Stomach (tissue), 9 donors: ENCODE measurements around the gene IL32. TPM values are rescaled to one million over a fixed set of nuclear protein-coding genes. Genes with fewer than 3 reads are reported as not detected.

Experiments used
- DNase-seq, 2 donors: peaks; one replicate each; pipeline versions ENCODE4 v3.0.0 to v3.0.0-alpha.2; 2013 to 2019
- H3K27ac ChIP-seq, 5 donors: fragments of 200-600 bp in 4 of 5; sonication (generic) in 4 of 5; one replicate each; pipeline ENCODE4 v1.5.1; 2013 to 2019; ENCODE audit warnings: mild to moderate bottlenecking in 1 of 5, moderate library complexity in 1 of 5
- H3K27me3 ChIP-seq, 3 donors: fragments of 200-600 bp; sonication (generic); one replicate each; pipeline ENCODE4 v1.5.1; 2017 to 2019; ENCODE audit warnings: mixed run types in 1 of 3
- H3K36me3 ChIP-seq, 4 donors: fragments of 200-600 bp; sonication (generic); 1 replicate in 3 of 4; 2 replicates in 1 of 4; pipeline ENCODE4 v1.5.1; 2016 to 2019
- H3K4me1 ChIP-seq, 4 donors: fragments of 200-600 bp; sonication (generic); one replicate each; pipeline ENCODE4 v1.5.1; 2016 to 2019
- H3K4me3 ChIP-seq, 4 donors: fragments of 200-600 bp; sonication (generic) in 3 of 4; one replicate each; pipeline ENCODE4 v1.5.1; 2016 to 2019; ENCODE audit warnings: mild to moderate bottlenecking in 1 of 4
- H3K9me3 ChIP-seq, 4 donors: fragments of 200-600 bp; sonication (generic); one replicate each; pipeline ENCODE4 v1.5.1; 2016 to 2019
- CTCF ChIP-seq, 7 experiments: fragments of 450-650 bp in 4 of 7; fragments of 200-600 bp in 3 of 7; sonication (generic) in 3 of 7; IDR thresholded peaks; one replicate each; pipeline ENCODE4 v1.5.1; 2016 to 2019; ENCODE audit warnings: antibody characterized with exemption in 7 of 7, control low read depth in 2 of 7, mild to moderate bottlenecking in 1 of 7
- EP300 ChIP-seq: sonication (generic); formaldehyde crosslinking; IDR thresholded peaks from one replicate; pipeline ENCODE4 v1.6.1; 2017; ENCODE audit warnings: antibody characterized with exemption
- POLR2A ChIP-seq, 4 donors: fragments of 450-650 bp; IDR thresholded peaks; one replicate each; pipeline ENCODE4 v1.6.1; 2016; ENCODE audit warnings: antibody characterized with exemption in 4 of 4, control low read depth in 2 of 4, mild to moderate bottlenecking in 1 of 4, moderate library complexity in 1 of 4
- POLR2AphosphoS5 ChIP-seq, 3 donors: sonication (generic); formaldehyde crosslinking; IDR thresholded peaks; one replicate each; pipeline ENCODE4 v1.6.1; 2016; ENCODE audit warnings: antibody characterized with exemption in 3 of 3
- WGBS, 5 donors: extraction: QIAGEN DNeasy Blood & Tissue Kit in 3 of 5; methylation state at CpG; one replicate each; pipeline versions ENCODE4 v1.1.5 to v1.1.7; 2013 to 2018; 5-methylcytosine and 5-hydroxymethylcytosine counted together
- intact Hi-C: fragments of 100-400 bp; cut with DNase I; formaldehyde crosslinking; loops from one replicate; pipeline ENCODE4 v1.15.1; 2023; ENCODE audit warnings: low total_unique reads
- polyA plus RNA-seq, 3 donors: library from polyadenylated mRNA; stranded (reverse); fragments of 200-250 nt; gene quantifications; one replicate each; pipeline ENCODE4 v1.2.3, GENCODE V29; 2013
- total RNA-seq, 5 donors: library from RNA; depleted of rRNA; stranded (reverse); fragments of >200 nt; gene quantifications; one replicate each; pipeline versions ENCODE4 v1.1.0 to v1.2.3, GENCODE V29; 2014 to 2016
- donor health status: healthy with polysubstance abuse.
- donor health status: Bipolar disorder and iron deficiency.
- donor health status: healthy.

The IL32 gene
- total and polyA plus RNA-seq, 8 donors, result 9.9 to 504 (median 75.7) TPM

- Histone ChIP-seq H3K27me3 (peaks cover 0 to 26% (median 8%) of the 10 kb centered on the region in 3 donors), H3K36me3 (no peaks in the 10 kb centered on the region), H3K27ac (no peak overlapping the region), H3K4me3 (no peak overlapping the region), H3K4me1 (peaks cover 0 to 25% (median 7%) of the 10 kb centered on the region in 4 donors), H3K9me3 (no peaks in the 10 kb centered on the region)
- WGBS, 5 donors, result 95 to 97% (median 97%) methylated on average over 38 to 81 of the region's 81 CpGs
- no peak for DNase-seq
- no peak for TF ChIP-seq CTCF (IDR thresholded peaks at IDR 0.05)
- no peak for TF ChIP-seq POLR2AphosphoS5 (IDR thresholded peaks at IDR 0.05)
- no peak for TF ChIP-seq POLR2A (IDR thresholded peaks at IDR 0.05)
- TF ChIP-seq EP300, result no peak
- intact Hi-C loops, result no loop called here
These were observed 24.5 kb downstream of the IL32 start for GRCh38 chr16:3089717-3090592.

GRCh38 chr16:3091551-3091950, 26.1 kb downstream of the IL32 start:
- DNase-seq, result no peak
- intact Hi-C loops, result no loop called here
- Histone ChIP-seq H3K4me1 (peaks cover 0 to 24% (median 7%) of the 10 kb centered on the region in 4 donors), H3K4me3 (no peak overlapping the region), H3K27ac (no peak overlapping the region), H3K9me3 (no peaks in the 10 kb centered on the region), H3K27me3 (peaks cover 0 to 29% (median 8%) of the 10 kb centered on the region in 3 donors), H3K36me3 (no peaks in the 10 kb centered on the region)
- 84 to 89% (median 86%) methylated on average over 8 of the region's 8 CpGs for WGBS, 5 donors
- TF ChIP-seq EP300, result no peak
- TF ChIP-seq CTCF (IDR thresholded peaks at IDR 0.05), result no peak
- TF ChIP-seq POLR2A (IDR thresholded peaks at IDR 0.05), result no peak
- TF ChIP-seq POLR2AphosphoS5 (IDR thresholded peaks at IDR 0.05), result no peak

GRCh38 chr16:3092501-3092941, 27.1 kb downstream of the IL32 start:
- 40 to 74% (median 64%) methylated on average over 8 to 20 of the region's 20 CpGs for WGBS, 5 donors
- no peak overlapping the region for H3K4me3 ChIP-seq
- TF ChIP-seq CTCF (IDR thresholded peaks at IDR 0.05), result no peak
- no peak for TF ChIP-seq POLR2A (IDR thresholded peaks at IDR 0.05)

GRCh38 chr16:3094289-3095027, 29.0 kb downstream of the IL32 start:
- H3K9me3 ChIP-seq, result no peaks in the 10 kb centered on the region
- no peak overlapping the region for H3K4me3 ChIP-seq
- H3K27me3 ChIP-seq, result peaks cover 0 to 37% (median 8%) of the 10 kb centered on the region in 3 donors
- H3K27ac ChIP-seq, result no peak overlapping the region
- no peak for TF ChIP-seq POLR2A (IDR thresholded peaks at IDR 0.05)
- TF ChIP-seq POLR2AphosphoS5 (IDR thresholded peaks at IDR 0.05), result no peak
- peak in 3 of 7 experiments; percentile 12 to 49 (median 39) for TF ChIP-seq CTCF (IDR thresholded peaks at IDR 0.05)
- TF ChIP-seq EP300, result no peak
- WGBS, 5 donors, result 84 to 89% (median 85%) methylated on average over 22 of the region's 22 CpGs
- H3K4me1 ChIP-seq, result peaks cover under 1 to 8% (median 4%) of the 10 kb centered on the region in 4 donors
- DNase-seq, result peak; percentile 56 to 59
- intact Hi-C loops, result no loop called here
- no peaks in the 10 kb centered on the region for H3K36me3 ChIP-seq

More at GRCh38 chr16:3092501-3092941, 27.1 kb downstream of the IL32 start:
- Histone ChIP-seq H3K36me3 (no peaks in the 10 kb centered on the region), H3K4me1 (peaks cover 0 to 15% (median 2%) of the 10 kb centered on the region in 4 donors), H3K27ac (no peak overlapping the region), H3K27me3 (peaks cover 0 to 32% (median 8%) of the 10 kb centered on the region in 3 donors), H3K9me3 (no peaks in the 10 kb centered on the region)
- intact Hi-C loops, result no loop called here
- no peak for DNase-seq
